Heart right ventricle (tissue), 16 donors: ENCODE data around the gene DAPL1. TPM values are rescaled to one million over a fixed set of nuclear protein-coding genes. Genes with fewer than 3 reads are reported as not detected.
"Not testable (repeated sequence)": the region's sequence is repeated elsewhere in the genome, so short reads cannot be mapped to it uniquely, and the experiment has no call there.

Experiments
- ATAC-seq, 8 donors: fragments of 200-7000 bp; cut with Tn5 transposase; one replicate each; pipeline ENCODE4 v1.9.1; 2020; ENCODE audit warnings: mild to moderate bottlenecking in 8 of 8, moderate library complexity in 8 of 8, moderate number of reproducible peaks in 1 of 8
- DNase-seq, 2 donors: peaks; one replicate each; pipeline ENCODE4 v3.0.0-alpha.2; 2020
- H3K27ac ChIP-seq, 10 donors: fragments of 200-600 bp; sonication (generic) in 2 of 10; one replicate each; pipeline versions ENCODE4 v1.5.0 to v1.8.0; 2020 to 2022; ENCODE audit warnings: mild to moderate bottlenecking in 3 of 10
- H3K27me3 ChIP-seq, 7 donors: fragments of 200-600 bp; one replicate each; pipeline ENCODE4 v1.8.0; 2021 to 2022; ENCODE audit warnings: mild to moderate bottlenecking in 2 of 7
- H3K36me3 ChIP-seq, 9 donors: fragments of 200-600 bp; sonication (generic) in 1 of 9; one replicate each; pipeline versions ENCODE4 v1.5.0 to v1.8.0; 2020 to 2022; ENCODE audit warnings: mild to moderate bottlenecking in 2 of 9
- H3K4me1 ChIP-seq, 9 donors: fragments of 200-600 bp; sonication (generic) in 1 of 9; one replicate each; pipeline versions ENCODE4 v1.5.0 to v1.8.0; 2020 to 2022; ENCODE audit warnings: mild to moderate bottlenecking in 4 of 9
- H3K4me3 ChIP-seq, 10 donors: fragments of 200-600 bp; sonication (generic) in 2 of 10; one replicate each; pipeline versions ENCODE4 v1.5.0 to v1.8.0; 2020 to 2022; ENCODE audit warnings: mild to moderate bottlenecking in 7 of 10, moderate library complexity in 2 of 10
- H3K9me3 ChIP-seq, 11 donors: fragments of 200-600 bp in 10 of 11; sonication (generic) in 2 of 11; one replicate each; pipeline versions ENCODE4 v1.5.0 to v1.8.0; 2013 to 2022; ENCODE audit warnings: mild to moderate bottlenecking in 2 of 11, control low read depth in 1 of 11, moderate library complexity in 1 of 11
- WGBS, 2 donors: extraction: QIAGEN DNeasy Blood & Tissue Kit; methylation state at CpG; one replicate each; pipeline ENCODE4 v1.1.7; 2013; ENCODE audit warnings: inconsistent platforms in 1 of 2; 5-methylcytosine and 5-hydroxymethylcytosine counted together
- intact Hi-C, 10 donors: fragments of 100-400 bp; cut with DNase I; formaldehyde crosslinking; loops; one replicate each; pipeline versions ENCODE4 v1.11.1 to v1.14.2; 2022
- polyA plus RNA-seq, 2 donors: library from polyadenylated mRNA; stranded (reverse); fragments of 200-250 nt; gene quantifications; one replicate each; pipeline ENCODE4 v1.2.3, GENCODE V29; 2013
- total RNA-seq, 10 donors: library from RNA; stranded (reverse); fragmentation: NEBNext Ultra II Directional in 3 of 10; extraction: Animal tissue kit (Norgen Biotek cat#: 25700) in 3 of 10; gene quantifications; one replicate each; pipeline versions ENCODE4 v1.2.1 to v1.2.4, GENCODE V29; 2021 to 2023
- TF ChIP-seq, protein P1 (sequence below), 9 donors: fragments of 200-600 bp; sonication (generic) in 2 of 9; IDR thresholded peaks; one replicate each; pipeline versions ENCODE4 v1.5.0 to v1.8.0; 2021 to 2022; ENCODE audit warnings: antibody characterized with exemption in 9 of 9, mild to moderate bottlenecking in 5 of 9, moderate library complexity in 1 of 9
- donor health status: Arrhythmogenic right ventricular cardiomyopathy.
- donor health status: ischemic (EF 13 %, LVEDD 7.1; RV severe dilation, severe dysfunction).
- donor health status: healthy with polysubstance abuse.
- donor health status: DM: no; HTN: yes; CAD: no.
- donor health status: DM: no; HTN: no; CAD: no.
- donor health status: ischemic (EF 25% LVEDD 6.9; RV normal size, moderate dysfunction).
- donor health status: ischemic (EF 25% LVEDD 5.7; RV mildly dilated, moderate dysfunction).
- donor health status: healthy.
- donor health status: DM: yes; HTN: yes; CAD: no.
- donor health status: Ischemic cardiomyopathy.
- donor health status: ischemic (EF 35%, LVEDD 5.7; RV mildly dilated, moderate dysfunction).
- donor health status: nonischemic (EF 11% LVEDD 7.7; RV severe dilation, severe dysfunction).
- donor health status: DM: yes; HTN: yes; CAD: no.
- donor health status: PGD.
- donor health status: ischemic (EF 29% LVEDD 5.4; RV normal size, mild dysfunction).
- donor health status: nonischemic (EF 23%, LVEDD 6.1; RV moderate dilation, normal function).

DAPL1 gene
- total and polyA plus RNA-seq, 12 donors: 0.87 TPM; not detected in 11

DNA sequence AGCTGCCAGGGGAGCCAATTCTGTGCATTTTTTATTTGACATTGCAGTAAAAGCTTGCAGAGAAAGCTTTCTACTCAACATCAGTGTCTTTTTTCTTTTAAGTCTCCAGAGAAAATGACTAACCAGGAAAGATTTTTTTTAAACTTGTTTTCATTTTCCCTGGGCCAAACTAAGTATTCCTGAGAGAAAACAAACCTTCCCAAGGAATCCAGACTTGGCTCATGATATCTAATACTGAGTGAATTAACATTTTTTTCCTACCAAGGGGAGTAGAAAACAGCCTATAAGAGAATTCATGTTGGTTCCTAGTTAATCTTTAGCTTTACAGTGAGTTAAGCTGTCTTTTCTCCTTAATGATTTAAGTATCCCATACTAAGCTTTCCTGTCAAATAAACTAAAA is 46.7 kb downstream of the DAPL1 start:
- Histone ChIP-seq H3K27me3 (no peaks in the 10 kb centered on the region), H3K4me1 (peaks cover 0 to 25% (median 15%) of the 10 kb centered on the region in 9 donors), H3K4me3 (no peak overlapping the region), H3K9me3 (peaks cover 0 to 8% (median 0%) of the 10 kb centered on the region in 11 donors), H3K27ac (peak overlapping the region in 3 of 10 donors; percentile 18 to 42 (median 20)), H3K36me3 (no peaks in the 10 kb centered on the region)
- intact Hi-C loops: no loop called here
- no peak for DNase-seq
- ATAC-seq: peak in 7 of 8 donors; percentile 46 to 83 (median 66)
- TF ChIP-seq, protein P1, sequence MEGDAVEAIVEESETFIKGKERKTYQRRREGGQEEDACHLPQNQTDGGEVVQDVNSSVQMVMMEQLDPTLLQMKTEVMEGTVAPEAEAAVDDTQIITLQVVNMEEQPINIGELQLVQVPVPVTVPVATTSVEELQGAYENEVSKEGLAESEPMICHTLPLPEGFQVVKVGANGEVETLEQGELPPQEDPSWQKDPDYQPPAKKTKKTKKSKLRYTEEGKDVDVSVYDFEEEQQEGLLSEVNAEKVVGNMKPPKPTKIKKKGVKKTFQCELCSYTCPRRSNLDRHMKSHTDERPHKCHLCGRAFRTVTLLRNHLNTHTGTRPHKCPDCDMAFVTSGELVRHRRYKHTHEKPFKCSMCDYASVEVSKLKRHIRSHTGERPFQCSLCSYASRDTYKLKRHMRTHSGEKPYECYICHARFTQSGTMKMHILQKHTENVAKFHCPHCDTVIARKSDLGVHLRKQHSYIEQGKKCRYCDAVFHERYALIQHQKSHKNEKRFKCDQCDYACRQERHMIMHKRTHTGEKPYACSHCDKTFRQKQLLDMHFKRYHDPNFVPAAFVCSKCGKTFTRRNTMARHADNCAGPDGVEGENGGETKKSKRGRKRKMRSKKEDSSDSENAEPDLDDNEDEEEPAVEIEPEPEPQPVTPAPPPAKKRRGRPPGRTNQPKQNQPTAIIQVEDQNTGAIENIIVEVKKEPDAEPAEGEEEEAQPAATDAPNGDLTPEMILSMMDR (IDR thresholded peaks at IDR 0.05): no peak

DNA sequence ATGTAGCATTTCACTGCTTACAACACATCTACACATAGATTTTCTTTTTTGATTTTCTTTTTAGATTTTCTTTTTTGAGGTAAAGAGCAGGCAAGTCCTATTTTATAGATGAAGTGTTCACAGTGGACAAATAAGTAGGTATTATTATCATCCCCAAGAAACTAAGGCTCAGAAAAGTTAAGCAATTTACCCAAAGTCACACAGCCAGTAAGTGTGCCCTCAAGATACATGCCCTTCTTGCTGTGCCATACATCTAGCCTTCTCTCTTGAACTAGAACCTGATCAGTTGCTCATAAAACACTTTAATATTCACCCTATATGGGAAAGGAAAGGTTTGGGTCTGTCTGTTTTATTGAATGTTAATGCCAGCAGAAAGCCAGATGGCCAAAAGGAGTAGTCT is 50.3 kb downstream of the DAPL1 start:
- no peaks in the 10 kb centered on the region for H3K27me3 ChIP-seq
- TF ChIP-seq, protein P1 (IDR thresholded peaks at IDR 0.05): no peak
- H3K9me3 ChIP-seq: peaks cover 0 to 5% (median 0%) of the 10 kb centered on the region in 11 donors
- intact Hi-C loops: no loop called here
- no peak overlapping the region for H3K4me3 ChIP-seq
- H3K27ac ChIP-seq: no peak overlapping the region
- DNase-seq (no peak), ATAC-seq (no peak)
- peaks cover 0 to 25% (median 15%) of the 10 kb centered on the region in 9 donors for H3K4me1 ChIP-seq
- no peaks in the 10 kb centered on the region for H3K36me3 ChIP-seq

DNA sequence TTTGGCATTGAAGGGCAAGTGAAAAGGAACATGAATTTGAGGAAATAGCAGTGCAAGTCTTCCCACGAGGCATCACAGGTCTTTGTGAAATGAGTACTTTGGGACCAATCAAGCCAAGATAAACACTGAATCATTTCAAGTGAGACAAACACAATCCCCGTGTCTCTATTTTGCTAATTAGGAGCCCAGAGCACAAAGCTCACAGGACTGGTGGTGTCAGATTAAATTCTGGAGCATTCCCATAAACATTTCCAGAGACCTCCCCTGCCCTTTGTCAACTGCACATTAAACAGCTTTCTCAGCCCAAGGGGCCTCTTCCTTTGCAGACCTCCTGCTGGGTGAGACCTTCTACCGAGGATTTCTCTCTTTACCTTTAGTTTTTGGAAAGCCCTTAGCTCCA is 50.7 kb downstream of the DAPL1 start:
- 31 to 38% methylated on average over 3 of the region's 3 CpGs for WGBS, 2 donors
- Histone ChIP-seq H3K9me3 (peaks cover 0 to under 1% (median 0%) of the 10 kb centered on the region in 11 donors), H3K36me3 (no peaks in the 10 kb centered on the region), H3K27me3 (no peaks in the 10 kb centered on the region), H3K27ac (no peak overlapping the region), H3K4me3 (no peak overlapping the region), H3K4me1 (peaks cover 0 to 25% (median 15%) of the 10 kb centered on the region in 9 donors)
- intact Hi-C loops: no loop called here
- no peak for DNase-seq
- TF ChIP-seq, protein P1 (IDR thresholded peaks at IDR 0.05): no peak
- ATAC-seq: peak in 4 of 8 donors; percentile 18 to 66 (median 38)

DNA sequence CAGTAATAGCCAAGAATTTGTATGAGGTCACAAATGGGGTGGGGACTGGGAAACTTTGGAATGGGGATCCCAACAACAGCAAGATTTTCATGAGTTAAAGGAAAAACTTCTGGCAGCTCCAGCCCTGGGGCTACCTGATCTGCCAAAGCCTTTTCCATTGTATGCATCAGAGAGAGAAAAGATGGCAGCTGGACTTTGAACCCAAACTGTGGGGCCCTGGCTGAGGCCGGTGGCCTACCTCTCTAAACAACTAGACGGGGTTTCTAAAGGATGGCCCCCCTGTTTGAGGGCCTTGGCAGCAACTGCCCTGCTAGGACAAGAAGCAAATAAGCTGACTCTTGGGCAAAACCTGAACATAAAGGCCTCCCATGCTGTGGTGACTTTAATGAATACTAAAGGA is 52.4 kb downstream of the DAPL1 start:
- peaks cover 0 to 12% (median 8%) of the 10 kb centered on the region in 9 donors for H3K4me1 ChIP-seq
- H3K27me3 ChIP-seq, H3K9me3 ChIP-seq, ATAC-seq, H3K27ac ChIP-seq, H3K4me3 ChIP-seq, H3K36me3 ChIP-seq, intact Hi-C loops, DNase-seq: not testable (repeated sequence)
- 73 to 92% methylated on average over 2 of the region's 2 CpGs for WGBS, 2 donors

DNA sequence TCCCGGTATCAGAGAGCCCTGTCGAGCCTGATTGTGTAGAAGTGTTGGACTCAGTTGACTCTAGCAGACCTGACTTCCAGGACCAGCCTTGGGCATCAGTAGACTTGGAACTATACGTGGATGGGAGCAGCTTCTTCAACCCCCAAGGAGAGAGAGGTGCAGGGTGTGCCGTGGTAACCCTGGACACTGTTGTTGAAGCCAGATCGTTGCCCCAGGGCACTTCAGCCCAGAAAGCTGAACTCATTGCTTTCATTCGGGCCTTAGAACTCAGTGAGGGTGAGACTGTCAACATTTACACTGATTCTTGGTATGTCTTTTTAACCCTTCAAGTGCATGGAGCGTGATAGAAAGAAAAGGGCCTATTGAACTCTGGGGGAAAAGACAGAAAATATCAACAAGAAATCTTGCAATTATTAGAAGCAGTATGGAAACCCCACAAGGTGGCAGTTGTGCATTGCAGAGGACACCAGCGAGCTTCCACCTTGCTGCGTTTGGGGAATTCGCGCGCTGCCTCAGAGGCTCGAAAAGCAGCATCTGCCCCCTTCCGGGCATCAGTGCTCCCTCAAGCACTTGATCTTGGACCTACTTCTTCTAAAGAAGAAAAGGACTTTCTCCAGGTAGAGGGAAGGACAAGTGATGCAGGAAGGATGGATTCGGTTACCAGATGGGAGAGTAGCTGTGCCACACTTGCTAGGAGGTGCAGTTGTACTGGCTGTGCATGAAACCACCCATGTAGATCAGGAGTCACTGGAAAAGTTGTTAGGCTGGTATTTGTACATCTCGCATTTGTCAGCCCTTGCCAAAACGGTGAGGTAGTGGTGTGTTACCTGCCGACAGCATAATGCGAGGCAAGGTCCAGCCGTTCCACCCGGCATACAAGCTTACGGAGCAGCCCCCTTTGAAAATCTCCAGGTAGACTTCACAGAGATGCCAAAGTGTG is 53.2 kb downstream of the DAPL1 start:
- DNase-seq, intact Hi-C loops, H3K4me3 ChIP-seq, H3K36me3 ChIP-seq, H3K27me3 ChIP-seq, H3K9me3 ChIP-seq, ATAC-seq, H3K27ac ChIP-seq: not testable (repeated sequence)
- 76 to 84% methylated on average over 20 to 21 of the region's 22 CpGs for WGBS, 2 donors
- H3K4me1 ChIP-seq: peaks cover 0 to 12% (median 8%) of the 10 kb centered on the region in 9 donors

DNA sequence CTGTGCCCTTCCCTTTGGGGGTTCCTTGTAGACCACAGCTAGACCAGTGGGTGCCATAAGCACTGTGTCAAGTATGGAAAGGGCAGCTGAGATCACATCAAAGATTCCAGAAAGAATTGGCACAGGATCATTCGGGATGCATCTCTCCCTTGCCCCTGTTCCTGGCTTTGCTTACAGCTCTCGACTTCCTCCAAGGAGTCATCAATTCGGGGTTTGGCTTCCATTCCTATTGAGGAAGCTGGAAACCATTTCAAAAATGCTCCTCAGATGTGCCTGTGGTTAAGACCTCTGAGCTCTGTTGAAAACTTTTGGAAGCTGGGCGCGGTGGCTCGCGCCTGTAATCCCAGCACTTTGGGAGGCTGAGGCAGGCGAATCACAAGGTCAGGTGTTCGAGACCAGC is 65.1 kb downstream of the DAPL1 start:
- H3K4me3 ChIP-seq, H3K4me1 ChIP-seq, H3K9me3 ChIP-seq, H3K27ac ChIP-seq, H3K36me3 ChIP-seq, H3K27me3 ChIP-seq, DNase-seq, intact Hi-C loops, ATAC-seq: not testable (repeated sequence)
- WGBS, 2 donors: 90% methylated on average over 9 of the region's 9 CpGs

DNA sequence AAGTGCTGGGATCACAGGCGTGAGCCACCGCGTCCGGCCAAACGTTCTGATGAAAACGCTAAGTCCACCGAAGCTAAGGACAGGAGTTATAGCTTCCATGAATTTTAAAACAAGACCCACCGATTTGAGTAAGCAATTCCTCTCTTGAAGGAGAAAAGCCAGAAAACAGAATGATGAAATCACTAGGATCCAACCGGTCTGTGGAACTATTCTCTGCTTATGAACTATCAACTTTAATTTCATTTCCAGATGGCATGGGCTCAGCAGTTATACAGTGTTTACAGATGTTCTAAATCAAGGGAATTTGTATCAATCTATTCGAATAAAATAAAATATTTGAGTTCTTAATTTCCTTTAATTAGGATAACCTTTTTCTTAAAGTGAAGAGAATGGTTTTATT is 66.5 kb downstream of the DAPL1 start:
- WGBS, 2 donors: 84 to 88% methylated on average over 10 of the region's 10 CpGs
- H3K9me3 ChIP-seq, intact Hi-C loops, H3K27me3 ChIP-seq, H3K27ac ChIP-seq, H3K36me3 ChIP-seq, ATAC-seq, H3K4me1 ChIP-seq, DNase-seq, H3K4me3 ChIP-seq: not testable (repeated sequence)

DNA sequence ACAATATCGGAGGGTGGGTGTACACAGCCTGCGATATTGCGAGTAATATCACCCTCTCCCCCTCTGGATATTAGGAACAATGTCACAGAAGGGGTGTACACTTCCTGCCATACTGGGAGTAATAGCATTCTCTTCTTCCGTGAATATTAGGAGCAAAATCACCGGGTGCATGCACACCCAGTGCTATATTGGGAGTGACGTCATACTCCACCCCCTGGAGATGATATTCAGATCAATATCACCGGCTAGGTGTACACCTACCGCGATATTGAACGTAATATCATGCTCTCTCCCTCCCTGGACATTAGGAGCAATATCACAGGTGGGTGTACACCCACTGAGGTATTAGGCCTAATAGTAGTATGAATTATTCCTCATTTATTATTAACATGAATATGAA is 70.4 kb downstream of the DAPL1 start:
- 94 to 95% methylated on average over 10 of the region's 10 CpGs for WGBS, 2 donors
- H3K9me3 ChIP-seq, H3K4me1 ChIP-seq, H3K4me3 ChIP-seq, DNase-seq, H3K27me3 ChIP-seq, intact Hi-C loops, H3K36me3 ChIP-seq, ATAC-seq, H3K27ac ChIP-seq: not testable (repeated sequence)
